ENCODE data around the gene GNAT2.

GNAT2 gene

GRCh38 chr1:109654519-109654918 lies 35.1 kb upstream of the GNAT2 start:
- DNase-seq (ENCODE audit: low read depth): no peak
- no peak overlapping the region for H3K4me3 ChIP-seq (ENCODE audit: low read depth, low read length)
- no peak for TF ChIP-seq CTCF (IDR thresholded peaks at IDR 0.05; ENCODE audit: insufficient read depth, low read depth, low read length, missing control alignments)

GRCh38 chr1:109653306-109653705 lies 33.9 kb upstream of the GNAT2 start:
- H3K4me3 ChIP-seq (ENCODE audit: low read depth, low read length): no peak overlapping the region
- no peak for TF ChIP-seq CTCF (IDR thresholded peaks at IDR 0.05; ENCODE audit: insufficient read depth, low read depth, low read length, missing control alignments)
- DNase-seq (ENCODE audit: low read depth): no peak

- H3K4me3 ChIP-seq (ENCODE audit: low read depth, low read length): no peak overlapping the region
- no peak for TF ChIP-seq CTCF (IDR thresholded peaks at IDR 0.05; ENCODE audit: insufficient read depth, low read depth, low read length, missing control alignments)
- no peak for DNase-seq (ENCODE audit: low read depth)
Observed at GRCh38 chr1:109652402-109652801, 33.0 kb upstream of the GNAT2 start.

- H3K4me3 ChIP-seq (ENCODE audit: low read depth, low read length): no peak overlapping the region
- DNase-seq (ENCODE audit: low read depth): no peak
- no peak for TF ChIP-seq CTCF (IDR thresholded peaks at IDR 0.05; ENCODE audit: insufficient read depth, low read depth, low read length, missing control alignments)
Observed at GRCh38 chr1:109650609-109651008, 31.2 kb upstream of the GNAT2 start.

GRCh38 chr1:109649491-109649914 lies 30.1 kb upstream of the GNAT2 start:
- no peak overlapping the region for H3K4me3 ChIP-seq (ENCODE audit: low read depth, low read length)
- peak; percentile 10 for TF ChIP-seq CTCF (IDR thresholded peaks at IDR 0.05; ENCODE audit: insufficient read depth, low read depth, low read length, missing control alignments)
- peak; percentile 41 for DNase-seq (ENCODE audit: low read depth)

GRCh38 chr1:109644670-109645069 lies 25.3 kb upstream of the GNAT2 start:
- TF ChIP-seq CTCF (IDR thresholded peaks at IDR 0.05; ENCODE audit: insufficient read depth, low read depth, low read length, missing control alignments): no peak
- no peak for DNase-seq (ENCODE audit: low read depth)
- no peak overlapping the region for H3K4me3 ChIP-seq (ENCODE audit: low read depth, low read length)

- peak; percentile 95 for TF ChIP-seq CTCF (IDR thresholded peaks at IDR 0.05; ENCODE audit: insufficient read depth, low read depth, low read length, missing control alignments)
- H3K4me3 ChIP-seq (ENCODE audit: low read depth, low read length): no peak overlapping the region
- peak; percentile 85 for DNase-seq (ENCODE audit: low read depth)
Observed at GRCh38 chr1:109643385-109644230, 24.2 kb upstream of the GNAT2 start.

All from GM12865 (cell line).